ENCODE results near the gene FGF8.
"Not testable (repeated sequence)": the region's sequence is repeated elsewhere in the genome, so short reads cannot be mapped to it uniquely, and the experiment has no call there.

Gene FGF8

GRCh38 chr10:101775273-101776160 is at the start of gene FGF8:
FGF8 (minus strand) TSS chr10:101776114; CDS start chr10:101775900, 214 bp downstream.
- DNase-seq: no peak

GRCh38 chr10:101824736-101825135 is 48.8 kb upstream of the FGF8 start:
- DNase-seq: no peak

GRCh38 chr10:101818872-101819633 is 43.1 kb upstream of the FGF8 start:
- DNase-seq: peak; percentile 36

GRCh38 chr10:101818119-101818871 is 42.4 kb upstream of the FGF8 start, which contains the start of gene OGA:
OGA (minus strand) TSS chr10:101818444; CDS start chr10:101818022, 422 bp downstream.
- DNase-seq: peak; percentile 96

- DNase-seq: peak; percentile 30
Measured at GRCh38 chr10:101817337-101818118, 41.6 kb upstream of the FGF8 start.

GRCh38 chr10:101816913-101817336 is 41.0 kb upstream of the FGF8 start:
- DNase-seq: no peak

- DNase-seq: no peak
Measured at GRCh38 chr10:101816376-101816775, 40.5 kb upstream of the FGF8 start.

- DNase-seq: no peak
Measured at GRCh38 chr10:101814466-101815071, 38.7 kb upstream of the FGF8 start.

- DNase-seq: no peak
Measured at GRCh38 chr10:101812606-101813005, 36.7 kb upstream of the FGF8 start.

GRCh38 chr10:101807158-101807557 is 31.2 kb upstream of the FGF8 start:
- DNase-seq: no peak

GRCh38 chr10:101803511-101803910 is 27.6 kb upstream of the FGF8 start:
- DNase-seq: no peak

- DNase-seq: no peak
Measured at GRCh38 chr10:101797403-101798059, 21.6 kb upstream of the FGF8 start.

GRCh38 chr10:101793526-101793925 is 17.6 kb upstream of the FGF8 start:
- no peak for DNase-seq

GRCh38 chr10:101789686-101790085 is 13.8 kb upstream of the FGF8 start:
- no peak for DNase-seq

GRCh38 chr10:101789231-101789630 is 13.3 kb upstream of the FGF8 start:
- not testable (repeated sequence) for DNase-seq

GRCh38 chr10:101785801-101786200 is 9.9 kb upstream of the FGF8 start:
- DNase-seq: no peak

- DNase-seq: no peak
Measured at GRCh38 chr10:101784558-101784957, 8.6 kb upstream of the FGF8 start.

GRCh38 chr10:101783736-101784118 is 7.8 kb upstream of the FGF8 start:
- no peak for DNase-seq

- peak; percentile 76 for DNase-seq
Measured at GRCh38 chr10:101782811-101783735, 7.2 kb upstream of the FGF8 start, which contains the start of gene NPM3. NPM3 (minus strand) TSS chr10:101783446; CDS start chr10:101783390, 56 bp downstream.

Measured in activated CD4-positive, alpha-beta T cell treated with anti-CD3 and anti-CD28 coated beads, Interleukin-2, amount 50 U/mL, for 1 hour (primary cell).